Endothelial cell of hepatic sinusoid (primary cell): ENCODE data around the gene IRF9.

Experiments
- in situ Hi-C: cut with HindIII; loops from 2 replicates; pipeline ENCODE4 v1.10.0; 2017; ENCODE audit warnings: low sequenced_read_pairs

IRF9 gene

GRCh38 chr14:24160850-24161804 is at the start of gene IRF9:
TSS of gene IRF9 (plus strand) at chr14:24161265. CDS start at chr14:24162145, 880 bp downstream.
- in situ Hi-C loops: no loop called here

GRCh38 chr14:24113379-24113800 is 47.7 kb upstream of the IRF9 start:
- in situ Hi-C loops: no loop called here

GRCh38 chr14:24113801-24114531 is 47.1 kb upstream of the IRF9 start:
- in situ Hi-C loops: no loop called here

GRCh38 chr14:24114532-24115421 is 46.3 kb upstream of the IRF9 start, which contains the start of the genes DCAF11 and NRL:
TSS of gene DCAF11 (plus strand) at chr14:24114777. CDS start at chr14:24115595, 818 bp downstream.
TSS of gene NRL (minus strand) at chr14:24114949. CDS start at chr14:24082848, 32,101 bp downstream.
- in situ Hi-C loops: no loop called here

GRCh38 chr14:24115422-24116127 is 45.5 kb upstream of the IRF9 start:
- in situ Hi-C loops: no loop called here

- in situ Hi-C loops: no loop called here
These were observed 44.8 kb upstream of the IRF9 start for GRCh38 chr14:24116128-24116814.

- in situ Hi-C loops: no loop called here
These were observed 43.9 kb upstream of the IRF9 start for GRCh38 chr14:24117179-24117578.

GRCh38 chr14:24119691-24120090 is 41.4 kb upstream of the IRF9 start:
- in situ Hi-C loops: no loop called here

GRCh38 chr14:24121210-24121609 is 39.9 kb upstream of the IRF9 start:
- in situ Hi-C loops: no loop called here

- in situ Hi-C loops: no loop called here
These were observed 38.6 kb upstream of the IRF9 start for GRCh38 chr14:24122416-24122815.

GRCh38 chr14:24122898-24123297 is 38.2 kb upstream of the IRF9 start:
- in situ Hi-C loops: no loop called here

GRCh38 chr14:24123424-24124417 is 37.3 kb upstream of the IRF9 start:
- in situ Hi-C loops: no loop called here

- in situ Hi-C loops: no loop called here
These were observed 34.1 kb upstream of the IRF9 start for GRCh38 chr14:24126939-24127338.

- in situ Hi-C loops: no loop called here
These were observed 33.4 kb upstream of the IRF9 start for GRCh38 chr14:24127673-24128072.

GRCh38 chr14:24129410-24129998 is 31.6 kb upstream of the IRF9 start:
- in situ Hi-C loops: no loop called here

GRCh38 chr14:24130380-24130716 is 30.7 kb upstream of the IRF9 start, which contains the start of gene FITM1:
TSS of gene FITM1 (plus strand) at chr14:24130659. CDS start at chr14:24131564, 905 bp downstream.
- in situ Hi-C loops: no loop called here

GRCh38 chr14:24130717-24131548 is 30.1 kb upstream of the IRF9 start:
- in situ Hi-C loops: no loop called here
